MM.1S (cell line): ENCODE data around the gene NOD1.

Experiments
- EZH2 ChIP-seq: fragments of 300-600 bp; sonication (generic); optimal IDR thresholded peaks from 2 replicates; pipeline ENCODE3; 2017; ENCODE audit warnings: low read depth, mild to moderate bottlenecking, antibody characterized with exemption, low read length, mixed read lengths
- TF ChIP-seq, protein P1 (sequence below): fragments of 300-600 bp; sonication (generic); IDR thresholded peaks from 2 replicates; pipeline ENCODE4 v1.5.1; 2016; ENCODE audit warnings: antibody characterized with exemption, low read length, mixed read lengths

DNA sequence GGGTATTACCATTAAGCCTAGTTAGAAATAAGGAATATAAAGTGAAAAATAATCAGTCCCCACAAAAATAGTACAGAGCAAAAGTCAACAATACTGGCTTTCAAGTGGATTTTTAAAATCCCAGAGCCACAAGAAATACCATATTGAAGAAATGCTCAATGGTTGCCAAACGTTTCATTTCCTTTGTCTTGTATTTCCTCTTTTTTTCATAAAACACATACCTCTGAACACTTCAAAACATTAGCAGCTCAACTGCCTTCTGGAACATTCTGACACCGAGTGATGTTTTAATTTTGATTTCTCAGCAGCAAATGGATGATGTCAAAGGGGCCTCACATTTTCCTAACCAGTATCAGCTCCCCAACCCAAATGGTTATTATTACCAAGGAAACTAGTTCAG lies 10.5 kb downstream of the NOD1 start:
- TF ChIP-seq, protein P1, sequence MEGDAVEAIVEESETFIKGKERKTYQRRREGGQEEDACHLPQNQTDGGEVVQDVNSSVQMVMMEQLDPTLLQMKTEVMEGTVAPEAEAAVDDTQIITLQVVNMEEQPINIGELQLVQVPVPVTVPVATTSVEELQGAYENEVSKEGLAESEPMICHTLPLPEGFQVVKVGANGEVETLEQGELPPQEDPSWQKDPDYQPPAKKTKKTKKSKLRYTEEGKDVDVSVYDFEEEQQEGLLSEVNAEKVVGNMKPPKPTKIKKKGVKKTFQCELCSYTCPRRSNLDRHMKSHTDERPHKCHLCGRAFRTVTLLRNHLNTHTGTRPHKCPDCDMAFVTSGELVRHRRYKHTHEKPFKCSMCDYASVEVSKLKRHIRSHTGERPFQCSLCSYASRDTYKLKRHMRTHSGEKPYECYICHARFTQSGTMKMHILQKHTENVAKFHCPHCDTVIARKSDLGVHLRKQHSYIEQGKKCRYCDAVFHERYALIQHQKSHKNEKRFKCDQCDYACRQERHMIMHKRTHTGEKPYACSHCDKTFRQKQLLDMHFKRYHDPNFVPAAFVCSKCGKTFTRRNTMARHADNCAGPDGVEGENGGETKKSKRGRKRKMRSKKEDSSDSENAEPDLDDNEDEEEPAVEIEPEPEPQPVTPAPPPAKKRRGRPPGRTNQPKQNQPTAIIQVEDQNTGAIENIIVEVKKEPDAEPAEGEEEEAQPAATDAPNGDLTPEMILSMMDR, result no peak
- TF ChIP-seq EZH2, result no peak
